NCI-H146 treated with DMSO at 0.1 percent for 48 hours (cell line): Measurements from ENCODE around the gene ACTR5.
"Not testable (repeated sequence)": the region's sequence is repeated elsewhere in the genome, so short reads cannot be mapped to it uniquely, and the experiment has no call there.

Source experiments
- DNase-seq: peaks from one replicate; lab custom pipeline; 2025; ENCODE audit not compliant: unreplicated experiment; lab: John Stamatoyannopoulos, UW

Gene ACTR5

GRCh38 chr20:38764567-38765318 is 16.5 kb downstream of the ACTR5 start:
- DNase-seq = no peak

- no peak for DNase-seq
Measured at GRCh38 chr20:38766071-38766470, 17.8 kb downstream of the ACTR5 start.

GRCh38 chr20:38769376-38770295 is 21.4 kb downstream of the ACTR5 start:
- DNase-seq = no peak

GRCh38 chr20:38770546-38770945 is 22.3 kb downstream of the ACTR5 start:
- DNase-seq = no peak

- DNase-seq = no peak
Measured at GRCh38 chr20:38770970-38771369, 22.7 kb downstream of the ACTR5 start.

- DNase-seq = no peak
Measured at GRCh38 chr20:38771621-38772020, 23.4 kb downstream of the ACTR5 start.

GRCh38 chr20:38774167-38774566 is 25.9 kb downstream of the ACTR5 start:
- DNase-seq = no peak

GRCh38 chr20:38776363-38776762 is 28.1 kb downstream of the ACTR5 start:
- no peak for DNase-seq

GRCh38 chr20:38779247-38780097 is 31.2 kb downstream of the ACTR5 start:
- peak; percentile 10 for DNase-seq

- DNase-seq = no peak
Measured at GRCh38 chr20:38782275-38782674, 34.0 kb downstream of the ACTR5 start.

GRCh38 chr20:38787870-38788269 is 39.6 kb downstream of the ACTR5 start:
- no peak for DNase-seq

GRCh38 chr20:38789503-38790199 is 41.4 kb downstream of the ACTR5 start:
- no peak for DNase-seq

GRCh38 chr20:38790200-38791053 is 42.2 kb downstream of the ACTR5 start:
- no peak for DNase-seq

- no peak for DNase-seq
Measured at GRCh38 chr20:38791291-38791690, 43.0 kb downstream of the ACTR5 start.

- DNase-seq = no peak
Measured at GRCh38 chr20:38791940-38792339, 43.7 kb downstream of the ACTR5 start.

- DNase-seq = not testable (repeated sequence)
Measured at GRCh38 chr20:38794057-38794456, 45.8 kb downstream of the ACTR5 start.

- DNase-seq = no peak
Measured at GRCh38 chr20:38798266-38798665, 50.0 kb downstream of the ACTR5 start.

GRCh38 chr20:38799203-38799602 is 50.9 kb downstream of the ACTR5 start:
- no peak for DNase-seq

- DNase-seq = no peak
Measured at GRCh38 chr20:38800882-38801281, 52.6 kb downstream of the ACTR5 start.

GRCh38 chr20:38804221-38804620 is 56.0 kb downstream of the ACTR5 start:
- no peak for DNase-seq
